ENCODE results near the gene CSNK1G3. TPM values are rescaled to one million over a fixed set of nuclear protein-coding genes. Genes with fewer than 3 reads are reported as not detected.

Gene CSNK1G3
- total RNA-seq, 1 donor from 2014 or later, result 39.0 TPM

- H3K27me3 Mint-ChIP-seq (ENCODE audit: unreplicated experiment), result peaks cover 9% of the 10 kb centered on the region
- H3K27ac Mint-ChIP-seq (ENCODE audit: unreplicated experiment), result no peak overlapping the region
- no peak for TF ChIP-seq CTCF (IDR thresholded peaks at IDR 0.05)
- H3K4me1 Mint-ChIP-seq (ENCODE audit: unreplicated experiment), result no peaks in the 10 kb centered on the region
- no peaks in the 10 kb centered on the region for H3K9me3 Mint-ChIP-seq (ENCODE audit: unreplicated experiment)
- DNase-seq (ENCODE audit: extremely low spot score, unreplicated experiment), result no peak
- no peak overlapping the region for H3K4me3 Mint-ChIP-seq (ENCODE audit: unreplicated experiment)
- peaks cover 2% of the 10 kb centered on the region for H3K36me3 Mint-ChIP-seq (ENCODE audit: unreplicated experiment)
Measured at GRCh38 chr5:123645024-123645603, 133.1 kb downstream of the CSNK1G3 start.

GRCh38 chr5:123647066-123647465 is 135.1 kb downstream of the CSNK1G3 start:
- DNase-seq (ENCODE audit: extremely low spot score, unreplicated experiment), result no peak
- Mint-ChIP-seq H3K9me3 (ENCODE audit: unreplicated experiment) (no peaks in the 10 kb centered on the region), H3K27me3 (ENCODE audit: unreplicated experiment) (peaks cover 1% of the 10 kb centered on the region), H3K27ac (ENCODE audit: unreplicated experiment) (no peak overlapping the region), H3K36me3 (ENCODE audit: unreplicated experiment) (peaks cover 4% of the 10 kb centered on the region), H3K4me1 (ENCODE audit: unreplicated experiment) (no peaks in the 10 kb centered on the region), H3K4me3 (ENCODE audit: unreplicated experiment) (no peak overlapping the region)
- TF ChIP-seq CTCF (IDR thresholded peaks at IDR 0.05), result no peak

- H3K27me3 Mint-ChIP-seq (ENCODE audit: unreplicated experiment), result no peaks in the 10 kb centered on the region
- TF ChIP-seq CTCF (IDR thresholded peaks at IDR 0.05), result no peak
- peaks cover 4% of the 10 kb centered on the region for H3K36me3 Mint-ChIP-seq (ENCODE audit: unreplicated experiment)
- H3K9me3 Mint-ChIP-seq (ENCODE audit: unreplicated experiment), result peaks cover 3% of the 10 kb centered on the region
- H3K27ac Mint-ChIP-seq (ENCODE audit: unreplicated experiment), result no peak overlapping the region
- DNase-seq (ENCODE audit: extremely low spot score, unreplicated experiment), result no peak
- H3K4me3 Mint-ChIP-seq (ENCODE audit: unreplicated experiment), result no peak overlapping the region
- H3K4me1 Mint-ChIP-seq (ENCODE audit: unreplicated experiment), result no peaks in the 10 kb centered on the region
Measured at GRCh38 chr5:123651234-123651633, 139.3 kb downstream of the CSNK1G3 start.

- H3K4me1 Mint-ChIP-seq (ENCODE audit: unreplicated experiment), result peaks cover 40% of the 10 kb centered on the region
- no peak for DNase-seq (ENCODE audit: extremely low spot score, unreplicated experiment)
- peak overlapping the region; percentile 92 for H3K27ac Mint-ChIP-seq (ENCODE audit: unreplicated experiment)
Measured at GRCh38 chr5:123659011-123659410, 147.0 kb downstream of the CSNK1G3 start.

GRCh38 chr5:123659495-123659894 is 147.5 kb downstream of the CSNK1G3 start:
- Mint-ChIP-seq H3K9me3 (ENCODE audit: unreplicated experiment) (peaks cover 19% of the 10 kb centered on the region), H3K4me3 (ENCODE audit: unreplicated experiment) (peak overlapping the region; percentile 23), H3K36me3 (ENCODE audit: unreplicated experiment) (peaks cover 2% of the 10 kb centered on the region), H3K27ac (ENCODE audit: unreplicated experiment) (peak overlapping the region; percentile 92), H3K27me3 (ENCODE audit: unreplicated experiment) (no peaks in the 10 kb centered on the region), H3K4me1 (ENCODE audit: unreplicated experiment) (peaks cover 40% of the 10 kb centered on the region)
- no peak for DNase-seq (ENCODE audit: extremely low spot score, unreplicated experiment)
- no peak for TF ChIP-seq CTCF (IDR thresholded peaks at IDR 0.05)

More at GRCh38 chr5:123659011-123659410, 147.0 kb downstream of the CSNK1G3 start:
- H3K4me3 Mint-ChIP-seq (ENCODE audit: unreplicated experiment), result peak overlapping the region; percentile 23
- H3K9me3 Mint-ChIP-seq (ENCODE audit: unreplicated experiment), result peaks cover 16% of the 10 kb centered on the region
- no peak for TF ChIP-seq CTCF (IDR thresholded peaks at IDR 0.05)
- no peaks in the 10 kb centered on the region for H3K27me3 Mint-ChIP-seq (ENCODE audit: unreplicated experiment)
- H3K36me3 Mint-ChIP-seq (ENCODE audit: unreplicated experiment), result no peaks in the 10 kb centered on the region
